ENCODE results near the gene TCF20. TPM values are rescaled to one million over a fixed set of nuclear protein-coding genes. Genes with fewer than 3 reads are reported as not detected.

Gene TCF20
- total RNA-seq, 4 donors from 2014 or later = 17.4 to 28.8 (median 24.7) TPM

DNA sequence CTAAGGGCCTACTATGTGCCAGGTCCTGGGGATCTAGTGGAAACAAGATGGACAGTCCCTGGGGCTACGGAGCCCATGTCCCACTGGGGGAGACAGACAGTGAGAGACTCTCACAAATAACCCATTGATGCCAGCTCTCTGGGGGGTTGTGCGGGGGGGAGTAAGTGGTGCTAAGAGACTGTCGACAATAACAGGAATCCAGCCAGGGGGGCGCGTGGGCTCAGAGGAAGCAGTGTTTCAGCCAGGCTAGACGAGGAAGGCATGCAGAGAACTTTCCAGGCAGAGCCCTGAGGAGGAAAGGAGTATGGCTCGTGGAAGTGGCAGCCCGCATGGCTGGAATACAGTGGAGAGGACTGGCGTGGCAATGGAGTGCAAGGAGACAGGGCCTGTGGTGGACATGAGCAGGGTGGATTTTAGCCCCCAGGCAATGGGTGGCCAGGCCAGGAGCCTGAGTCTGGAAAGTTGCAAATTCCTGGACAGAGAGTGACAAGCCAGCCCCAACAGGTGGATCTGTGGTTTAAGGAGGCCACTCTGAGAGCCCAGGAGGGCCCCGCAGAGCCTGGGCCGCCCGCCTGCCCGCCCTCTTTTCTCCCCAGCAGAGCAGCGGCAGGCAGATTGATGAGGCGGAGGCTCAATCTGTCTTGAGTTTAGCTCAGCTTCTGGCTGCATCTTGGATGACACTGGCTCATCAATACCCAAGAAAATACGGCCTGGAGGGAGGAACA is 40.0 kb upstream of the TCF20 start:
- peaks cover 0 to 9% of the 10 kb centered on the region in 2 donors for H3K27me3 ChIP-seq
- DNase-seq (ENCODE audit: low spot score in 2 of 2) = no peak
- H3K27ac ChIP-seq = no peak overlapping the region
- no peaks in the 10 kb centered on the region for H3K9me3 ChIP-seq
- peaks cover 0 to 12% (median 0%) of the 10 kb centered on the region in 4 donors for H3K4me1 ChIP-seq
- 46 to 48% methylated on average over 16 of the region's 16 CpGs for WGBS, 2 donors
- no peak overlapping the region for H3K4me3 ChIP-seq
- no peaks in the 10 kb centered on the region for H3K36me3 ChIP-seq
- TF ChIP-seq EP300 (IDR thresholded peaks at IDR 0.05) (no peak), POLR2A (IDR thresholded peaks at IDR 0.05) (no peak), CTCF (IDR thresholded peaks at IDR 0.05) (no peak)

DNA sequence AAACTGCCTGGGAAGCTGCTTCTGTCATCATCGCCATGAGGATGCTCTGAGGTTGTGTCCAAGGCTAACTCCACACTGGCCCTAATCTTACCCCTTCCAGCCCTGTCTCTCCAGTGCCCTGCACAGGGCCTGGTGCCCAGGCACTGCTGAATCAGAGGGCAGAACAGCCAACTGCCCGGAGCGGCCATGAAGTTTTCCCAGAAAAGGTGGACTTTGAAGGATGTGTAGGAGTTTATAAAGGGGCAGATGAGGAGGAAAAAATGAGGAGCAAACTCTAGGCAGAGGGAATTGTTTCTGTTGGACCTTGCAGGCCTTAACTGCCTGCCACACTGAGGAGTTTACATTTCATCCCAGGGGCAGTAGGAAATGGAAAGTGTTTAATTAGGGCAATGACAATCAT is 39.4 kb upstream of the TCF20 start:
- peaks cover 0 to 9% of the 10 kb centered on the region in 2 donors for H3K27me3 ChIP-seq
- H3K27ac ChIP-seq = no peak overlapping the region
- 77 to 85% methylated on average over 3 of the region's 3 CpGs for WGBS, 2 donors
- no peaks in the 10 kb centered on the region for H3K36me3 ChIP-seq
- DNase-seq (ENCODE audit: low spot score in 2 of 2) = no peak
- no peak overlapping the region for H3K4me3 ChIP-seq
- H3K9me3 ChIP-seq = no peaks in the 10 kb centered on the region
- peaks cover 0 to 12% (median 0%) of the 10 kb centered on the region in 4 donors for H3K4me1 ChIP-seq
- no peak for TF ChIP-seq POLR2A (IDR thresholded peaks at IDR 0.05)

DNA sequence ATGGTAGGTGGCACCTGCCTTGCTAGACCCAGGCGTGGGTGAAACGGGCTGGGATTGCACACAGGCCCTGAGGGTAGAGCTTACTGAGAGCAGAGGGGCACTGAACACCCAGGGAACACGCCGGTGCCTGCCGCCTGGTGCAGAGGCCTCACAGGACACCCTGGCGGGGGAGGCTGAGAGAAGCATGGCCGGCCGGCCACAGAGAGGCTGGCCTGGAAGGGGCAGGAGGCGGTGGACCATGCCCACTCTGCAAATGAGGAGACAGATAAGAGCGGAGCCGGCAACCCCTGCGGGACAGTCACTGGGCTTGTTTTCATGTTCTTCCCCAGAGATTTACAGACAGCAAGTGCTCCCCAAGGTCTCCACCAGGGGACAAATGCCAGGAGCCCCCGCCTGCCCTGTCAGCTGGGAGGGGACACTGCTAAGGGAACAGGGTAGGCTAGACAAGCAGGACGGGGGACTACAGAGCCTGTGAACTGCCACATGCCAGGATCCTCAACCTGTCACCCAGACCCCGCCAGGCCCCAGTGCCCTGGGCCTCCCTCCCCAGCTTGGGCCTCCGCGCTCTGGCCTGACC is 38.5 kb upstream of the TCF20 start:
- H3K4me3 ChIP-seq = no peak overlapping the region
- TF ChIP-seq EP300 (IDR thresholded peaks at IDR 0.05) (no peak), POLR2A (IDR thresholded peaks at IDR 0.05) (no peak), CTCF (IDR thresholded peaks at IDR 0.05) (no peak)
- 79 to 86% methylated on average over 17 of the region's 17 CpGs for WGBS, 2 donors

DNA sequence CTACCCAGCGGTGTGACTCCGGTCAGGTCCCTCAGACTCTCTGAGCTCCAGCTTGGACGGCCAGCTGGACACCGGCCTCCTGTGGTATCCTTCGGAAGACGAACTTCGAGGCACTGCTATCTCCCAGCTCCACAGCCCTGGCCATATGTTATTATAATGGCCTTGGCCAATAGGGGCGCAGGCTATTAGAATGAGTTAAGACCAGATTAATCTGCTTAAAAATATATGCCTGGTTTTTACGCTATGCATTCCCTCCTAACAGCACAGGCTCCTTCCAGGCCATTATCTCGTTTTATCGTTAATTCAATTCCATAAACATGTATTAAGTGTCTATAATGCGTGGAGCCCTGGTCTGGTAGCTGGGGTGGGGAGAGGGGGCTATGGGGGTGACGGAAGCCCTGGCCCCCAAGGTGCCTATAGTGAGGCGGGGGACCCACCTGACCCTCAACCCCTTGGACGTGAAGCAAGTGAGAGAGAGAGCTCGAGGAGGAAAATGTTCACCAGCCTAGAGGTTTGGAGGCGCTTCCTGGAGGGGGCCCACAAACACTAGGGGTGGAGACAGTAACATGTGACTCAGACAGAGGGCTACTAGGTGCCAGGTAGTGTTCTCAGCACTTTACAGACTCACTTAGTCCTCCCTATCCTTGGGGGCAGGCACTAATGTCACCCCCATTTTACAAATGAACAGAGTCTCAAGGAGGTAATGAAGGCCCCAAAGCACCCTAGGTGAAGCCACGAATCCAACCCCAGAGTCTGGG is 37.5 kb upstream of the TCF20 start:
- H3K4me3 ChIP-seq = no peak overlapping the region
- no peaks in the 10 kb centered on the region for H3K27me3 ChIP-seq
- no peak for DNase-seq (ENCODE audit: low spot score in 2 of 2)
- H3K9me3 ChIP-seq = no peaks in the 10 kb centered on the region
- WGBS, 2 donors = 92% methylated on average over 18 of the region's 18 CpGs
- H3K4me1 ChIP-seq = peaks cover 0 to 12% (median 0%) of the 10 kb centered on the region in 4 donors
- no peak overlapping the region for H3K27ac ChIP-seq
- H3K36me3 ChIP-seq = no peaks in the 10 kb centered on the region
- TF ChIP-seq POLR2A (IDR thresholded peaks at IDR 0.05) (no peak), EP300 (IDR thresholded peaks at IDR 0.05) (no peak), CTCF (IDR thresholded peaks at IDR 0.05) (no peak)

More for the DNA sequence above, 38.5 kb upstream of the TCF20 start:
- no peak for DNase-seq (ENCODE audit: low spot score in 2 of 2)
- Histone ChIP-seq H3K9me3 (no peaks in the 10 kb centered on the region), H3K4me1 (peaks cover 0 to 12% (median 0%) of the 10 kb centered on the region in 4 donors), H3K27me3 (peaks cover 0 to 4% of the 10 kb centered on the region in 2 donors), H3K27ac (no peak overlapping the region), H3K36me3 (no peaks in the 10 kb centered on the region)

DNA sequence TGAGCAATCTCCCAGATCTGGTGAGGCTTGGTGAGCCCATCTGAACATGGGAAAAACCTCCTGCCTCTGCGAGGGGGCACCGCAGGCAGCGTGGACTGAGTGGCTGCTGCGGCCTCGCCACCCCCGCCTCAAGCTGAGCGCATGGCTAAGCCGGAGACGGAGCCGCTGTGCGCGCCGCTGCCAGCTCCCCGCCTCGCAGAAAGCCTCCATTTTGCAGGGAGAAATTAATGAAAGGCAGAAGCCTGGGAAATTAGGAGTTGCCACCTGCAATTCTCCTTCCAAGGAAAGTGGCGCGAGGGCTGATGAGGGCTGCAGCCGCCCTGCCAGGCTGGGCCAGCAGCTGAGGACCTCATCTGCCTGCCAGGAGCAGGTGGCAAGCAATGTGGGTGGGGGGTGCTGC is 35.6 kb upstream of the TCF20 start:
- whole genome bisulfite sequencing, 2 donors = 71 to 75% methylated on average over 15 to 18 of the region's 18 CpGs
- Histone ChIP-seq H3K4me3 (no peak overlapping the region), H3K4me1 (peaks cover 0 to 9% (median 0%) of the 10 kb centered on the region in 4 donors), H3K27ac (no peak overlapping the region), H3K27me3 (no peaks in the 10 kb centered on the region), H3K9me3 (no peaks in the 10 kb centered on the region), H3K36me3 (no peaks in the 10 kb centered on the region)
- no peak for DNase-seq (ENCODE audit: low spot score in 2 of 2)
- TF ChIP-seq POLR2A (IDR thresholded peaks at IDR 0.05) (no peak), CTCF (IDR thresholded peaks at IDR 0.05) (no peak), EP300 (IDR thresholded peaks at IDR 0.05) (no peak)

All from tibial nerve (tissue), 4 donors.